ENCODE data around the gene MT1M. TPM values are rescaled to one million over a fixed set of nuclear protein-coding genes. Genes with fewer than 3 reads are reported as not detected.

MT1M gene
- total and polyA plus RNA-seq, 10 of the 15 experiments (the other 5 are each of a cell fraction or from before 2014, with no cell fraction given) = not detected

DNA sequence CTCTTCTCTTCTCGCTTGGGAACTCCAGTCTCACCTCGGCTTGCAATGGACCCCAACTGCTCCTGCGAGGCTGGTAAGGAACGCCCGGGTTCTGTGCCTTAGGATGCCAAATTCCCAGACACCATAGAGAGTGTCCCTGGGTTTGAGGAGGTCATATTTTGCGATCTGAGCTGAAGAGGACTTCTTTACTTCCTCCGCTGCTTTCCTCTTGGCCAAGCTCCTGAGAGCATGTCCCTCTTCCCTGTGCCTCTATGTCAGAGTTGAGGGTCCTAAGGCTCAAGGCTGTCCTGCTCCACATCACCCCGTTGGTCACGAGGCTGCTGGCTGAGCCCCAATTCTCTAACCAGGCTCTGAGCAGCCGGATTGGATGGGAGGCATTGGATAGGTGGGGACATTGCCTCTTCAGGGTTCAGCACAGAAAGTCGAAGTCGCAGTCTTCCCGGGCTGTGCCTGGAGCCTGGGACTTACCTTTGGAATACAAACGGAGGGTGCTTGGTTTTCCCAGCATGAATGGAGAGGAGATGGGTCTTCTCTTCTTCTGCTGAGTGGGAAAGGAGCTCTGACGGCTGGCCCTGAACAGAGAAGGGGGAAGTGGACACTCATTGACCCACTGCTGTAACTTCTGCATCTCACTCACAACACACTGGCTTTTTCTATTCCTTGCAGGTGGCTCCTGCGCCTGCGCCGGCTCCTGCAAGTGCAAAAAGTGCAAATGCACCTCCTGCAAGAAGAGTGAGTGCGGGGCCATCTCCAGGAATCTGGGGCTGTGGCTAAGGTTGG, 37.6 kb downstream of the MT1M start:
- ChIA-PET CTCF (interaction anchor here (1.0 to 1.6 kb wide), 3 partner anchors 32 to 219 kb away, joined by 3 to 4 read pairs (median 3); partner anchors contain the start of genes NUDT21 and OGFOD1), POLR2A (no interaction called here), RAD21 (ENCODE audit: unreplicated experiment) (no interaction called here), SMC1A (ENCODE audit: uncharacterized antibody, unreplicated experiment) (no interaction called here)
- 19% methylated on average over 18 of the region's 19 CpGs for WGBS (ENCODE audit: insufficient coverage, insufficient replicate concordance, low lambda C conversion rate, missing lambda C conversion rate)
- Histone ChIP-seq H3K9me3 (replicated peaks; ENCODE audit: control insufficient read depth, insufficient read depth, low read length) (no peaks in the 10 kb centered on the region), H3K9ac (ENCODE audit: control insufficient read depth, insufficient read depth, low read length) (no peak overlapping the region), H3K27me3 (replicated peaks in 1 of 2; ENCODE audit: control insufficient read depth in 2 of 2, insufficient read depth in 2 of 2, low read length in 1 of 2) (peaks cover 19 to 26% of the 10 kb centered on the region in 2 experiments), H3K4me3 (no peak overlapping the region), H3K27ac (ENCODE audit: control insufficient read depth, insufficient read depth) (no peak overlapping the region), H4K20me1 (ENCODE audit: control insufficient read depth, insufficient read depth) (no peaks in the 10 kb centered on the region), H3K4me2 (ENCODE audit: control insufficient read depth, insufficient read depth) (no peak overlapping the region), H2AFZ (ENCODE audit: control insufficient read depth, low read depth, low read length) (no peak overlapping the region), H3K36me3 (ENCODE audit: control insufficient read depth in 2 of 2, insufficient read depth in 2 of 2, low read length in 1 of 2) (no peaks in the 10 kb centered on the region), H3K4me1 (ENCODE audit: control insufficient read depth, insufficient read depth, low read length) (no peaks in the 10 kb centered on the region), H3K79me2 (ENCODE audit: control insufficient read depth, insufficient read depth, low read length) (no peaks in the 10 kb centered on the region)
- TF ChIP-seq SRF (IDR thresholded peaks at IDR 0.05; ENCODE audit: low read depth in 2 of 2, low read length in 2 of 2) (no peak), POLR2A (IDR thresholded peaks at IDR 0.05; ENCODE audit: low read depth, low read length) (no peak), BCL11A (IDR thresholded peaks at IDR 0.05; ENCODE audit: low read depth, low read length) (no peak), CHD1 (IDR thresholded peaks at IDR 0.05; ENCODE audit: low read depth, low read length) (no peak), ZSCAN29 (IDR thresholded peaks at IDR 0.05) (no peak), RB1 (IDR thresholded peaks at IDR 0.05; ENCODE audit: borderline replicate concordance) (no peak), MTA2 (IDR thresholded peaks at IDR 0.05; ENCODE audit: low read depth) (no peak), NFIC (IDR thresholded peaks at IDR 0.05; ENCODE audit: low read depth, low read length) (no peak), SUPT20H (IDR thresholded peaks at IDR 0.05; ENCODE audit: borderline replicate concordance, control insufficient read depth, low read depth, low read length) (no peak), LARP7 (IDR thresholded peaks at IDR 0.05) (no peak), BHLHE40 (IDR thresholded peaks at IDR 0.05; ENCODE audit: borderline replicate concordance in 1 of 2, low read depth in 2 of 2, low read length in 1 of 2) (no peak)
- TF ChIP-seq, protein P1, sequence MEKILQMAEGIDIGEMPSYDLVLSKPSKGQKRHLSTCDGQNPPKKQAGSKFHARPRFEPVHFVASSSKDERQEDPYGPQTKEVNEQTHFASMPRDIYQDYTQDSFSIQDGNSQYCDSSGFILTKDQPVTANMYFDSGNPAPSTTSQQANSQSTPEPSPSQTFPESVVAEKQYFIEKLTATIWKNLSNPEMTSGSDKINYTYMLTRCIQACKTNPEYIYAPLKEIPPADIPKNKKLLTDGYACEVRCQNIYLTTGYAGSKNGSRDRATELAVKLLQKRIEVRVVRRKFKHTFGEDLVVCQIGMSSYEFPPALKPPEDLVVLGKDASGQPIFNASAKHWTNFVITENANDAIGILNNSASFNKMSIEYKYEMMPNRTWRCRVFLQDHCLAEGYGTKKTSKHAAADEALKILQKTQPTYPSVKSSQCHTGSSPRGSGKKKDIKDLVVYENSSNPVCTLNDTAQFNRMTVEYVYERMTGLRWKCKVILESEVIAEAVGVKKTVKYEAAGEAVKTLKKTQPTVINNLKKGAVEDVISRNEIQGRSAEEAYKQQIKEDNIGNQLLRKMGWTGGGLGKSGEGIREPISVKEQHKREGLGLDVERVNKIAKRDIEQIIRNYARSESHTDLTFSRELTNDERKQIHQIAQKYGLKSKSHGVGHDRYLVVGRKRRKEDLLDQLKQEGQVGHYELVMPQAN (conservative IDR thresholded peaks at IDR 0.05) = no peak
- TF ChIP-seq, protein P2, sequence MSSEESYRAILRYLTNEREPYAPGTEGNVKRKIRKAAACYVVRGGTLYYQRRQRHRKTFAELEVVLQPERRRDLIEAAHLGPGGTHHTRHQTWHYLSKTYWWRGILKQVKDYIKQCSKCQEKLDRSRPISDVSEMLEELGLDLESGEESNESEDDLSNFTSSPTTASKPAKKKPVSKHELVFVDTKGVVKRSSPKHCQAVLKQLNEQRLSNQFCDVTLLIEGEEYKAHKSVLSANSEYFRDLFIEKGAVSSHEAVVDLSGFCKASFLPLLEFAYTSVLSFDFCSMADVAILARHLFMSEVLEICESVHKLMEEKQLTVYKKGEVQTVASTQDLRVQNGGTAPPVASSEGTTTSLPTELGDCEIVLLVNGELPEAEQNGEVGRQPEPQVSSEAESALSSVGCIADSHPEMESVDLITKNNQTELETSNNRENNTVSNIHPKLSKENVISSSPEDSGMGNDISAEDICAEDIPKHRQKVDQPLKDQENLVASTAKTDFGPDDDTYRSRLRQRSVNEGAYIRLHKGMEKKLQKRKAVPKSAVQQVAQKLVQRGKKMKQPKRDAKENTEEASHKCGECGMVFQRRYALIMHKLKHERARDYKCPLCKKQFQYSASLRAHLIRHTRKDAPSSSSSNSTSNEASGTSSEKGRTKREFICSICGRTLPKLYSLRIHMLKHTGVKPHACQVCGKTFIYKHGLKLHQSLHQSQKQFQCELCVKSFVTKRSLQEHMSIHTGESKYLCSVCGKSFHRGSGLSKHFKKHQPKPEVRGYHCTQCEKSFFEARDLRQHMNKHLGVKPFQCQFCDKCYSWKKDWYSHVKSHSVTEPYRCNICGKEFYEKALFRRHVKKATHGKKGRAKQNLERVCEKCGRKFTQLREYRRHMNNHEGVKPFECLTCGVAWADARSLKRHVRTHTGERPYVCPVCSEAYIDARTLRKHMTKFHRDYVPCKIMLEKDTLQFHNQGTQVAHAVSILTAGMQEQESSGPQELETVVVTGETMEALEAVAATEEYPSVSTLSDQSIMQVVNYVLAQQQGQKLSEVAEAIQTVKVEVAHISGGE (CRISPR knock-in tag; IDR thresholded peaks at IDR 0.05) = no peak
- ATAC-seq (no peak), DNase-seq (ENCODE audit: low read depth, low spot score) (no peak), FAIRE-seq (no peak)
- in situ Hi-C loops (cut with MboI) (no loop called here), intact Hi-C loops (cut with micrococcal nuclease; ENCODE audit: unreplicated experiment) (no loop called here)
- no TSS peak for BruUV-seq (replicated peaks)
